Activated T-cell treated with anti-CD3 and anti-CD28 coated beads, Interleukin-2, amount 50 U/mL, for 48 hours (primary cell): Measurements from ENCODE around the gene PHOX2B.

Experiments used
- DNase-seq, 2 experiments: peaks; one replicate each; pipeline ENCODE4 v3.0.0-alpha.2; 2020

Gene PHOX2B

DNA sequence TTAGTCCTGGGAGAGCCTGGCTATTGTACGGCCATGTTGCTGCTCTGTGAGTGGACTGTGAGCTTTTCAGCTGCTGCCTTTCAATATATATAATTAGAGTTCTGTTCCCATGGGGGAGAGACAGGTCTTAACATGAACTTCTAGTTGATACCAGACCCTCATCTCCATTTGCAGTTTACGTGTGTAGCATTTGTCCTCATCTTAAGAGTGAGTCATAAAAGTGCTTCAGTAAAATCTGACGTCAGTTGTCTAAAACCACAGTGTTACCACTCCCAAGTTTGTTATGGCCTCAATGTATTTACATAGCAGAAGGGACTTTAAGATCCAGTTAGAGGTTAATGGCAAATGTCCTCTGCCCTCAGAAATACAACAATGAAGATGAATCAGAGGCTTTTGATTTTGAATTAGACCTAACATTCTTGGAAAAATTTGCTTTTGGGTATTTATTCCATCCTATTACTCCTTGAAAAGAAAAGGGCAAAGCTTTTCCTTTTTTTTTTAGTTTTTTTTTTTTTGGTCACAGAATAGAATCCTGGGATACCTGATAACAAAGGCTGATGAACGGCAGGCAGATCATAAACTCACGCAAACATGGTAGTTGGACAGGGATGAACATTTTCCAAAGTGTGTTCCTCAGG is 38.6 kb downstream of the PHOX2B start:
- DNase-seq, result no peak

DNA sequence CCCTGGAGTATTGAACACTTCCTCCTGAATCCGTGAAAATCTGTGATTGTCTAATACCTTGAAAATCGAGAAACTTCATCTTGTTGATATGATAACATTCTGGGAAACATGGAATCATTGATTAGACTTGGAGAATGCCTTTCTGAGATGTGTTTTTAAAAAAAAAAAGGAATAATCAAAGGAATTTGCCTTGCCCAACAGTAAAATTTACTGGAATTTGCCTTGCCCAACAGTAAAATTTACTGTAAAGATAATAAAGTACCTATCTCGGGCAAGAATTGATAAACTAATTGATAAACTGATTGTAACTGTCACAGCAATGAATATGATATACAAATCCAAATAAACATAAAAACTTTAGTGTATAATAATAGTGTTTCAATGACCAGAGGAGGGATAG is 44.7 kb downstream of the PHOX2B start:
- DNase-seq, result no peak

DNA sequence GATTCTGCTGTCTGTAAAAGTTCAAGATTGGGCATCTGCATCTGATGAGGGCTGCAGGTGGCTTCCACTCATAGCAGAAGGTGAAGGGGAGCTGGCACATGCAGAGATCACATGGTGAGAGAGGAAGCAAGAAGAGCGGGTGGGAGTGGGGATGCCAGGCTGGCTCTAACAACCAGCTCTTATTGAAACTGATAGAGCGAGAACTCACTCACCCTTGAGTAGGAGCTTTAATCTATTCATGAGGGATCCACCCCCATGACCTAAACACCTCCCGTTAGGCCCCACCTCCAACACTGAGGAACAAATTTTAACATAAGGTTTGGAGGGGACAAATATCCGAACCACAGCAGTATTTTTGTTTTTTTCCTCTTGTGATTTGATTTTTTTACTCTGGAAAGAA is 45.8 kb downstream of the PHOX2B start:
- DNase-seq, result no peak

DNA sequence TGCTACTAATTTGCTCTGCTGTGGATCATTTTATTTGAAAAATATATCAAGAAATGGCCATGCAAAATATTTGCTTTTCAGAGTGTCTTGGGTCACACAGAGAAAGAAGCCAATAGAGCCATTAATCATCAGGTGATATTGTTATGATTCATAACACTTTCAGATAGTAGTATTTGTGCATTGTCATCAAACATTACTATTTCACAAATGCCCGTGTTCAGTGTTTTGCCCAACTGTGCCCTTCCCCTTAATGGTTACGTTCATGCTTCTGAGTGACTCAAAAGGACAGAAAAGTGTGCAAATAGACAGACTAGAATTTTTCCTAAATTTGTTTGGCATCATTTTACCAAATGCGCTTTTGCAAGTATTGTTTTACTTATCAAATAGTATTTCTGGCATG is 46.5 kb downstream of the PHOX2B start:
- DNase-seq, result no peak

DNA sequence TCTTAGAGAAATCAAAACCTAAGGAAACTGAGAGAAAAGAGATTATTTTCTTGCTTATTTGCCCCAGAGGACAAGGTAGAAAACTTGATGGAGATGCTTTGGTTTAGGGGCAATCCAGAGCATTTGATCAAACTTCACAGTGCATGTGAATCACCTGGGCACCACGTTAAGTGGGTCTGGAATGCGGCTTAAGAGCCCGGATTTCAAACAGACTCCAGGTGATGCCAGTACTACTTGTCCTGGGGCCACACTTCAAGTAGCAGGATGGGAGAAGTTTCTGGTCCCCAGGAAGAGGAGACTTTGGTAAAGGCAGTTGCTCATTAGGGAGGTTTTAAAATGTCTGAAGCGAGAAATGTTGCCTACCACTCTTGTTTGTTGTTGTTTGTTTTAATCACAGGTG is 51.8 kb downstream of the PHOX2B start:
- DNase-seq, result no peak

DNA sequence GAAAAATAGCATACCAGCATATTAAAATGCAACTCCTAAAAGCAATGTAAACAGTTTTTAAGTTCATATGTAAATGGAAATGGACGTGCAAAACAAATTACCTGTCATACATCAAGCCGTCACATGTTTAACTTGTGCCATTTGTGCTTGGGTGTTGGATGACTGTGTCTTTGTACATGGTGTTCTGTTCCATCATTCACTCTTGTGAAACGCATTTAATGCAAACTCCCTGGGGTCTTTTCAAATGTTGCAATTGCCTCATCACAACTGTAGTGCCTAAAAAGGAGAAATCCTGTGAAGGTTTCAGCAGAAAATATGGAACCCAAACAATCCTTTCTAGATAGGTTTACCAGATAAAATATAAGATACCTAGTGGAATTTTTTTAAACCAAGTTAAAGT is 52.4 kb downstream of the PHOX2B start:
- no peak for DNase-seq
